HEK293 (cell line): Measurements from ENCODE around the gene NOL9.

Source experiments
- CTCF ChIA-PET: fragments of 350-600 bp; formaldehyde crosslinking; extraction: SDS; loops from one replicate; lab custom pipeline; 2021; ENCODE audit warnings: antibody characterized with exemption; lab: Yijun Ruan, JAX
- POLR2A ChIA-PET: fragments of 300-600 bp; formaldehyde crosslinking; extraction: SDS; loops from one replicate; lab custom pipeline; 2020; ENCODE audit warnings: antibody characterized with exemption, inconsistent platforms; lab: Yijun Ruan, JAX
- H3K27ac ChIP-seq: fragments of 200-500 bp; sonication (Bioruptor generic); 2 replicates; pipeline ENCODE4 v1.5.1; 2014; ENCODE audit warnings: low read depth, low read length, control low read depth, inconsistent platforms; ENCODE audit errors: extremely low read depth
- H3K36me3 ChIP-seq, 2 experiments: fragments of 200-500 bp in 1 of 2; sonication (Bioruptor generic) in 1 of 2; 1 replicate in 1 of 2; 2 replicates in 1 of 2; pipeline ENCODE4 v1.5.1; 2014 to 2017; ENCODE audit warnings: inconsistent platforms in 2 of 2, low read length in 2 of 2; ENCODE audit not compliant: control insufficient read depth in 2 of 2, insufficient read depth in 1 of 2
- H3K4me1 ChIP-seq: fragments of 200-500 bp; sonication (Bioruptor generic); 2 replicates; pipeline ENCODE4 v1.5.1; 2014; ENCODE audit warnings: mild to moderate bottlenecking, low read length, inconsistent platforms; ENCODE audit not compliant: control insufficient read depth, insufficient read depth
- H3K4me3 ChIP-seq: 2 replicates; pipeline ENCODE4 v1.5.1; 2011; ENCODE audit warnings: low read depth, mild to moderate bottlenecking, control low read depth, low read length, moderate library complexity
- H3K9me3 ChIP-seq: fragments of 200-500 bp; sonication (Bioruptor generic); 2 replicates; pipeline ENCODE4 v1.5.1; 2014; ENCODE audit warnings: low read depth, low read length, inconsistent platforms; ENCODE audit not compliant: control insufficient read depth, insufficient read depth
- ATF2 ChIP-seq: fragments of 450-650 bp; formaldehyde crosslinking; IDR thresholded peaks from 2 replicates; pipeline ENCODE4 v1.5.1; 2016; ENCODE audit warnings: missing biosample characterization, missing genetic modification characterization, low read depth
- BCL11A ChIP-seq: fragments of 450-650 bp; formaldehyde crosslinking; IDR thresholded peaks from 2 replicates; pipeline ENCODE4 v1.5.1; 2016; ENCODE audit warnings: low read depth, missing biosample characterization, missing genetic modification characterization
- KLF10 ChIP-seq: fragments of 450-650 bp; IDR thresholded peaks from 2 replicates; pipeline ENCODE4 v1.5.1; 2018; ENCODE audit warnings: missing biosample characterization, mild to moderate bottlenecking, missing genetic modification characterization
- KLF7 ChIP-seq: fragments of 450-650 bp; formaldehyde crosslinking; IDR thresholded peaks from 2 replicates; pipeline ENCODE4 v1.5.1; 2016; ENCODE audit warnings: missing biosample characterization, missing genetic modification characterization, borderline replicate concordance
- SP7 ChIP-seq: fragments of 450-650 bp; formaldehyde crosslinking; IDR thresholded peaks from 2 replicates; pipeline ENCODE4 v1.5.1; 2016; ENCODE audit warnings: missing biosample characterization, missing genetic modification characterization
- YY2 ChIP-seq: fragments of 450-650 bp; formaldehyde crosslinking; IDR thresholded peaks from 2 replicates; pipeline ENCODE4 v1.5.1; 2016; ENCODE audit warnings: missing biosample characterization, missing genetic modification characterization
- ZBTB17 ChIP-seq: fragments of 450-650 bp; formaldehyde crosslinking; IDR thresholded peaks from 2 replicates; pipeline ENCODE4 v1.5.1; 2016; ENCODE audit warnings: missing biosample characterization, missing genetic modification characterization
- ZNF132 ChIP-seq: fragments of 450-650 bp; formaldehyde crosslinking; IDR thresholded peaks from 2 replicates; pipeline ENCODE4 v1.5.1; 2017; ENCODE audit warnings: missing biosample characterization, missing genetic modification characterization, borderline replicate concordance
- ZNF184 ChIP-seq: fragments of 450-650 bp; IDR thresholded peaks from 2 replicates; pipeline ENCODE4 v1.5.1; 2018; ENCODE audit warnings: missing biosample characterization, mild to moderate bottlenecking, missing genetic modification characterization
- ZNF24 ChIP-seq: fragments of 450-650 bp; formaldehyde crosslinking; IDR thresholded peaks from 2 replicates; pipeline ENCODE4 v1.5.1; 2016; ENCODE audit warnings: missing biosample characterization, missing genetic modification characterization
- ZNF248 ChIP-seq: fragments of 450-650 bp; formaldehyde crosslinking; IDR thresholded peaks from 2 replicates; pipeline ENCODE4 v1.5.1; 2017; ENCODE audit warnings: missing biosample characterization, missing genetic modification characterization
- ZNF341 ChIP-seq: fragments of 450-650 bp; formaldehyde crosslinking; IDR thresholded peaks from 2 replicates; pipeline ENCODE4; 2016; ENCODE audit warnings: low read depth, missing biosample characterization, missing genetic modification characterization
- ZNF423 ChIP-seq: fragments of 450-650 bp; formaldehyde crosslinking; IDR thresholded peaks from 2 replicates; pipeline ENCODE4 v1.5.1; 2016; ENCODE audit warnings: missing biosample characterization, missing genetic modification characterization
- ZNF449 ChIP-seq: fragments of 450-650 bp; formaldehyde crosslinking; IDR thresholded peaks from 2 replicates; pipeline ENCODE4 v1.5.1; 2017; ENCODE audit warnings: missing biosample characterization, mild to moderate bottlenecking, missing genetic modification characterization, moderate library complexity
- ZNF514 ChIP-seq: fragments of 450-650 bp; formaldehyde crosslinking; IDR thresholded peaks from 2 replicates; pipeline ENCODE4 v1.5.1; 2016; ENCODE audit warnings: missing biosample characterization, missing genetic modification characterization
- ZNF518A ChIP-seq: fragments of 450-650 bp; formaldehyde crosslinking; conservative IDR thresholded peaks from 2 replicates; pipeline ENCODE4 v1.5.1; 2016; ENCODE audit warnings: low read depth, missing biosample characterization, missing genetic modification characterization
- ZNF580 ChIP-seq: fragments of 450-650 bp; formaldehyde crosslinking; IDR thresholded peaks from 2 replicates; pipeline ENCODE4 v1.5.1; 2016; ENCODE audit warnings: missing biosample characterization, missing genetic modification characterization
- ZNF610 ChIP-seq: fragments of 450-650 bp; formaldehyde crosslinking; IDR thresholded peaks from 2 replicates; pipeline ENCODE4 v1.5.1; 2016; ENCODE audit warnings: missing biosample characterization, missing genetic modification characterization, borderline replicate concordance
- ZNF654 ChIP-seq: fragments of 450-650 bp; formaldehyde crosslinking; IDR thresholded peaks from 2 replicates; pipeline ENCODE4 v1.5.1; 2016; ENCODE audit warnings: low read depth, missing biosample characterization, missing genetic modification characterization
- ZNF660 ChIP-seq: fragments of 450-650 bp; IDR thresholded peaks from 2 replicates; pipeline ENCODE4 v1.5.1; 2018; ENCODE audit warnings: missing biosample characterization, mild to moderate bottlenecking, missing genetic modification characterization
- ZNF670 ChIP-seq: fragments of 450-650 bp; formaldehyde crosslinking; IDR thresholded peaks from 2 replicates; pipeline ENCODE4 v1.5.1; 2016; ENCODE audit warnings: missing biosample characterization, missing genetic modification characterization, low read depth
- ZNF701 ChIP-seq: fragments of 450-650 bp; formaldehyde crosslinking; IDR thresholded peaks from 2 replicates; pipeline ENCODE4 v1.5.1; 2016; ENCODE audit warnings: missing biosample characterization, missing genetic modification characterization
- ZNF776 ChIP-seq: fragments of 450-650 bp; formaldehyde crosslinking; IDR thresholded peaks from 2 replicates; pipeline ENCODE4 v1.5.0; 2017; ENCODE audit warnings: missing biosample characterization, missing genetic modification characterization, borderline replicate concordance
- ZNF792 ChIP-seq: fragments of 450-650 bp; formaldehyde crosslinking; IDR thresholded peaks from 2 replicates; pipeline ENCODE4 v1.5.1; 2016; ENCODE audit warnings: missing biosample characterization, missing genetic modification characterization
- ZSCAN16 ChIP-seq: fragments of 450-650 bp; formaldehyde crosslinking; IDR thresholded peaks from 2 replicates; pipeline ENCODE4 v1.5.1; 2016; ENCODE audit warnings: missing biosample characterization, missing genetic modification characterization
- ZSCAN30 ChIP-seq: fragments of 450-650 bp; IDR thresholded peaks from 2 replicates; pipeline ENCODE4 v1.5.1; 2018; ENCODE audit warnings: missing biosample characterization, mild to moderate bottlenecking, missing genetic modification characterization, moderate library complexity
- ZXDB ChIP-seq: fragments of 450-650 bp; formaldehyde crosslinking; IDR thresholded peaks from 2 replicates; pipeline ENCODE4 v1.5.1; 2016; ENCODE audit warnings: missing biosample characterization, missing genetic modification characterization
- TF ChIP-seq, protein P1 (sequence below): fragments of 450-650 bp; formaldehyde crosslinking; IDR thresholded peaks from 2 replicates; pipeline ENCODE4 v1.5.1; 2016; ENCODE audit warnings: missing biosample characterization, missing genetic modification characterization

Gene NOL9

DNA sequence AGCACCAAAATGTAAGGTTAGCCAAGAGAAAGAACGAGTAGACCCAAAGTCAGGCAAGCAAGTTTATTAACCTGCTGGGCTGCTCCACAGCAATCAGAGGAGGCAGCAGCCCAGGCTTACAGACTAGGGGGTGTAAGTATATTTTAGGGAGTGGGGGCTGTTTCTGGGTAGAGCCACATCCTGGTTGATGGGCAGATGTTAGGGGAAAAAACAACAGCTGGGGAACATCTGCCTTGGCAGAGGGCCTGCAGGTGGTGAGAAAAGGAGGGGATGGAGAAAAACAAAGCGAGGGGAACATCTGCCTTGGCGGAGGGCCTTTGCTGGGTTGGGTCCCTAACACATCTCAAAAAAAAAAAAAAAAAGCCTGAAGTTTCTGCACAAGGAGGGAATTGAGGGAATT lies 15.8 kb upstream of the NOL9 start (continued):
- no peak for TF ChIP-seq ZNF449
- TF ChIP-seq KLF7, result no peak
- no peak for TF ChIP-seq ZXDB (tag by site-specific recombination)
- no peak for TF ChIP-seq ZNF514 (tag by site-specific recombination)

DNA sequence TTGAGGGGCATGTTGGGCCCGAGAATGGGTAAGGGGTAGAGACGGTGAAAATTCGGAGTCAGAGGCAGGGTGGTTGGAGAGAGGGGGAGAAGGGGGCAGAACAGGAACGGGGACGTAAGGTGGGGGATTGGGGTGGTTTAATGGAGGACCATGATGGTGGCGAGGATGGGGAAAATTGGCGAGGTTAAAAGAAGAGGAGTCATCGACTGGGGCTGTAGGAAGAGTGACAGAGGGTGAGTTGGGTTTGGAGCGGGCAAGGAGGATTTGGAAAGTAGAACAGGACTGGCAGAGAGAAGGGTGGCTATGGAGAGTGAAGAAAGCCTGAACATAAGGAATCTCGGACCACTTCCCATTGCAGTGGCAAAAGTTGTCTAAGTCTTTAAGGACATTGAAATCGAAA lies 14.7 kb upstream of the NOL9 start:
- Histone ChIP-seq H3K4me1 (no peaks in the 10 kb centered on the region), H3K4me3 (no peak overlapping the region), H3K27ac (no peak overlapping the region), H3K36me3 (no peaks in the 10 kb centered on the region), H3K9me3 (no peaks in the 10 kb centered on the region)
- POLR2A ChIA-PET, result no interaction called here
- CTCF ChIA-PET, result interaction anchor here (0.8 kb wide), 1 partner anchor 14 kb away, joined by 3 read pairs; the partner anchor contains the start of gene TAS1R1
- TF ChIP-seq ZNF518A (tag by site-specific recombination) (no peak), ZNF701 (no peak), ZSCAN16 (tag by site-specific recombination) (no peak), ZNF341 (no peak), SP7 (no peak), ZNF660 (tag by site-specific recombination) (no peak), ZNF132 (no peak), YY2 (tag by site-specific recombination) (no peak), ZNF776 (tag by site-specific recombination) (no peak), ZNF792 (no peak), ZNF24 (tag by site-specific recombination) (no peak), ZBTB17 (no peak), ZSCAN30 (tag by site-specific recombination) (no peak)

GRCh38 chr1:6560267-6560666 lies 6.0 kb upstream of the NOL9 start:
- H3K4me1 ChIP-seq, result no peaks in the 10 kb centered on the region
- POLR2A ChIA-PET, result no interaction called here
- H3K36me3 ChIP-seq, result no peaks in the 10 kb centered on the region
- H3K9me3 ChIP-seq, result no peaks in the 10 kb centered on the region
- H3K27ac ChIP-seq, result no peak overlapping the region
- no peak overlapping the region for H3K4me3 ChIP-seq
- CTCF ChIA-PET, result interaction anchor here (0.6 kb wide), 1 partner anchor 133 kb away, joined by 3 read pairs; no protein-coding TSS in a partner anchor
- TF ChIP-seq ZNF423 (no peak), ZNF610 (tag by site-specific recombination) (no peak), ZNF184 (tag by site-specific recombination) (no peak), ATF2 (tag by site-specific recombination) (no peak), KLF10 (tag by site-specific recombination) (no peak), ZNF670 (tag by site-specific recombination) (no peak), ZNF580 (tag by site-specific recombination) (no peak), BCL11A (no peak), ZNF248 (tag by site-specific recombination) (no peak), ZNF654 (no peak)
- TF ChIP-seq, protein P1, sequence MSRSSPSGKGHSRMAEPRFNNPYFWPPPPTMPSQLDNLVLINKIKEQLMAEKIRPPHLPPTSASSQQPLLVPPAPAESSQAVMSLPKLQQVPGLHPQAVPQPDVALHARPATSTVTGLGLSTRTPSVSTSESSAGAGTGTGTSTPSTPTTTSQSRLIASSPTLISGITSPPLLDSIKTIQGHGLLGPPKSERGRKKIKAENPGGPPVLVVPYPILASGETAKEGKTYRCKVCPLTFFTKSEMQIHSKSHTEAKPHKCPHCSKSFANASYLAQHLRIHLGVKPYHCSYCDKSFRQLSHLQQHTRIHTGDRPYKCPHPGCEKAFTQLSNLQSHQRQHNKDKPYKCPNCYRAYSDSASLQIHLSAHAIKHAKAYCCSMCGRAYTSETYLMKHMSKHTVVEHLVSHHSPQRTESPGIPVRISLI, result no peak
